CD4-positive, alpha-beta T cell treated with Interleukin-21 for 1 hour (primary cell): ENCODE data around the gene ADGRL3.

Experiments used
- DNase-seq: peaks from one replicate; pipeline ENCODE4 v3.0.0-alpha.2; 2020

Gene ADGRL3

DNA sequence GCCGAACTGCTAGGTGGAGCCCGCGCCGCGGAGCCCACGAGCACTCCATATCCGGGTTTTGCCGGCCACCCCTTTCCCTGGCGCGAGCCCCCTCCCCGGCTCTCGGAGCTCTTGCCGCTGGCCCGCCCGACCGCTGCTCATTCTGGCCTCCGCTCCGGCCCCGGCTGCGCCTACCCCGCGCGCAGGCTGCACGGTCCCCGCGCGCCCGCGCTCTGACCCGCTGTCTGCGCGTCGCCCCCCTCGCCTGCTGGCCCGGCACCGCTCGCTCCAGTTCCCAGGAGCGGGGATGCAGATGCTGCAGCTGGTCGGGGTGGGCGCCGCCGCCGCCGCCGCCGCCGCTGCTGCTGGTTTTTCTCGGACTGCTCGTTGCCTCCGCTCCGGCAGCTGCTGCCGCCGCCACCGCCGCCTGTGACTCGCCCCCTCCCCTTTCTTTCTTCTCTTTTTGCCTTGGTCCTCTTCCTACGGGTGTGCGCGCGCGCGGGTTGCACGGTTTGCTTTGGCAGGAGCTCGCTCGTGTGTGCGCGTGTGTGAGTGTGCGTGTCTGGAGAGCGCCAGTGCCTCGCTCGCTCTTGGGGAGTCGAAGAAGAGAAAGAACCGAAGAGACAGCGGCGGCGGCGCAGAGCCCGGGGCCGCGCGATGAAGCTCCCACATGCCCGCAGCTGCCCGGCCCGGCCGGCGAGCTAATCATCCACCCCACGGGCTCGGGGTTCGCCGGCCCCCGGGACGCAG lies at the start of gene ADGRL3:
Gene ADGRL3 (plus strand): TSS at position 140 of the 729 bp plus-strand sequence.
- no peak for DNase-seq

DNA sequence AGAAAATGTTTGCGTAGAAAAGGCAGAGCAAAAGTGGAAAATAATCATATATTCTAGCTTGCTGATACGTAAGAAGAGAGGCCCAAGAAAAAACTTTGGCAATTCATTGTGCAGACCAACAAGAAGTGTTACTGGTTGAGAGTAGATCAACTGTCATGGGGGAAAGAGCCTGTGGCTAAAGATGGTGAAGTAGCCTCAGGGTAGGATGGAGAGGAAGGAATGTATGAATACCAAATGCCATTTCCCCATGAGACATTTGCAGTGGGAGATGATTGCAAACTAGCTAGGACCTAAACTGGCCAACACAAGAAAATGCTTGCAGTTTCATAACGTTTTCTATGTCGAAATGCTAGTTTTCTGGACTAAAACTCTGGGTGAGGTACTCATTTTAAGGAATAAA lies 47.7 kb upstream of the ADGRL3 start:
- no peak for DNase-seq

DNA sequence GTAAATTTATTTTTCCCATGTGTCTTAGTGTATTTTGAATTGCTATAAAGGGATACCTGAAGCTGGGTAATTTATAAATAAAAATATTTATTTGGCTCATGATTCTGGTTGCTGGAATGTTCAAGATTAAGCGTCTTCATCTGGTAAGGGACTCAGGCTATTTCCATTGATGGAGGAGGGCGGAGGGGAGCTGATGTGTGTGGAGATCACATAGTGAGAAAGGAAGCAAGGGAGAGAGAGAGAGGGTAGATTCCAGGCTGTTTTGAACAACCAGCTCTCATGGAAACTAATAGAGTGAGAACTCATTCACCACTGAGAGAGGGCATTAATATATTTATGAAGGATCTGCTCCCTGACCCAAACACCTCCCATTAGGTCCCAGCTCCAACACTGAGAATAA lies 39.6 kb upstream of the ADGRL3 start:
- no peak for DNase-seq

DNA sequence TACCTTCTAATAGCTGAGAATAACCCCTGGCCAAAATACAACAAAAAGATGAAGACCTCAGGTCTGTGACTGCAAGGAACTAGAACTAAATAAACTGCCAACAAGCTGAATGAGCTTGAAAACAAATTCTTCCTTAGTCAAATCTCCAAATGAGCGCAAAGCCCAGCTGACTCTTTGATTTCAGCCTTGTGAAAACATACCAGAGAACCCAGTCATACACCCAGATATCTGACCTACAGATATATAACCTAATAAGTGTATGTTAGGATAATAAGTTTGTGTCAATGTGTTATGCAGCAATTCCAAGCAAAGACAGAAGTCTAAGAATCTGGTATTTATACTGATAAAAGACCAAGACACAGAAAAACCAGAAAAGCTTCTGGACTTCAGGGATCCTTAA lies 38.0 kb upstream of the ADGRL3 start:
- DNase-seq = no peak

DNA sequence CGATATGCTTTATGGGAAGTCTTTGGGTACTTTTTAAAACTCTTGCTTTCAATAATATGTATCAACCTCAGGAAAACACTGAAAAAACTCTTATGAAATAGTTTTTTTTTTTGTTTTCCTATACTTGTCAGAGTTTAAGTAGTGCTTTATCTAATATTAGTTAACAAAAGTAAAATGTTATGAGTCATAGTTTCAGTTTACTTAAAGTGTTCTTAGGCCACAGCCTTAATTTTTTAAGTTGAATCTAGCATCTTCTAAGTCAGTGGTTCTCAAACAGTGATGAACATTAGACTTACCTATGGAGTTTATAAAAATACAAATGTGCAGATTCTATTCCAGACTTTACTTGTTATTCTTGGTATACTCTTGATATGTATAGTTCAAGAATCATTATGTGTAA lies 26.3 kb upstream of the ADGRL3 start:
- no peak for DNase-seq

DNA sequence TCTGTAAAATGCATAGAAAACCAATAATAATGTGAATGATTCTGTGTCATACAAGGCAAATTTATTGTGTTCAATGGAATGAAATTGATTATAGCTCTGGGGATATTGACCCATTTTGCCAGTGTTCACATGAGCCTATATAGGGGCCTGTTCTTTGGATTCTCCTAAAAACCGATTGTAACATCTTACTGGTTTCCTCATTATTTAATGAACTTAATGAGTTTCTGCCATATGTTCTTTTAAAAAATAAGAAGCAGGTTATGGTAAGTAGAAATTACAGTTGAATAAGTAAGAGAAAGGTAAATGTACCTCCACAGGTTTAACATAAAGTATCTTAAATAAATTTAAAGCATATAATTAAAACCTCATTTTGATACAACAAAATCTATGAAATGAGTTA lies 24.6 kb upstream of the ADGRL3 start:
- DNase-seq = no peak

DNA sequence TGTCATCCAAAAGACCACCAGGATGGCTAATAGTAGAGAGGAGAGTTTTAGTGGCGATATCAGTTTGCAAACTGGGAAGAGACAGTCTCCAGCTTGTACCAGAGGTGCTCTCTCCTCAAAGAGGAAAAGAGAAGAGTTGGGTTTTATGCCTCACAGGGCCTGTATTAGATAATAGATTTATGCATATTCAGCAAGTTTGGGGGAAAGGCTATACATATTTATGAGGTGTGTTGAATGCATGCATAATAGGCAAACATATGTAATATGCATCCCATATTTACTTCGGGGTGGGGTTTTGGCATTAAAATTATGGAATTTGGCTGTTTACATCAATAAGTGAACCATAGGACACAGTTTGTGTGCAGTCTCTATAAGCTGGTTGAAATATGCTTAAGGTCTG lies 22.8 kb upstream of the ADGRL3 start:
- no peak for DNase-seq

DNA sequence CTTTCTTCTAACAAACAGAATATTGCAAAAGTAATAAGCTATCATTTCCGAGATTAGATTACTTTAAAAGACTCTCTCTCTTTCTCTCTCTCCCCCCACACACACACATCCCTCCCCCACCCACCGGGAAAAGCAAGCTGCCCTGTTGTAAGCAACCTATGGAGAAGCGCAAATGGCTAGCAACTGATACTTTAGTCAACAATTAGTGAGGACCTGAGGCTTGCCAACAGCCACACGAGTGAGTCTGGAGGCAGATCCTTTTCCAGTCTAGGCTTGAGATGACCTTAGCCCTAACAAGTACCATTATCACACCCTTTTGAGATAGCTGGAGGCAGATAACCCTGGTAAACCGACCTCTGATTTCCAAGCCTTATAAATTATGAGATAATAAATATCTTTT lies 19.7 kb upstream of the ADGRL3 start:
- no peak for DNase-seq

DNA sequence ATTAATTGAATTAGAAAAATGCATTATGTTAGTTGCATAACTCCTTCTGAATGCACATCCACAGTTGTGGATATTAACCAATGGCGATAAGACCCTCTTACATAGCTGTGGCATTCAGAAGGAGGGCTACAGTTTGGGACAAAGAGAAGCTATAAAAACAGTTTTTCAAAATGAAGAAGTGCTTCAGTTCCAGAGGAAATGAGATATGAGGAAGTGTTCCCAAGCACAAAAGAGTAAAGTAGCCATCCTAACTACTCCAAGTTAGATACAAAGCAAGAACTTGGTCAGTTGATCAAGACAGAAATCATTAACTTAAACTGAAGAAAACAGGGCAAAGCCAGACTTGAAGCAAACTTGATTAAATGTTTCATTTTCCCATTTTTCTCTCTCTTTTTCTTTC lies 17.2 kb upstream of the ADGRL3 start:
- no peak for DNase-seq

DNA sequence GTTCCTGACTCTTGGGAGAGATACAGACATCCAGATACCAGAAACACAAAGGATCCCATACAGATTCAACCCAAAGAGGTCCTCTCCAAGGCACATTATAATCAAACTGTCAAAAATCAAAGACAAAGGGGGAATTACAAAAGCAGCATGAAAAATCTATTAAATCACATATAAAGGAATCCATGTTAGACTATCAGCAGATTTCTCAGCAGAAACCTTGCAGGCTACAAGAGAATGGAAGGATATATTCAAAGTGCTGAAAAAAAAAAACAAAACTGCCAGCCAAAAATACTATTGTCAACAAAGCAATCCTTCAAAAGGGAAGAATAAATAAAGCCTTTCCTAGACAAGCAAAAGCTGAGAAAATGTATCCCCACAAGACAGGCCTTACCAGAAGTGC lies 14.8 kb upstream of the ADGRL3 start:
- DNase-seq = no peak

DNA sequence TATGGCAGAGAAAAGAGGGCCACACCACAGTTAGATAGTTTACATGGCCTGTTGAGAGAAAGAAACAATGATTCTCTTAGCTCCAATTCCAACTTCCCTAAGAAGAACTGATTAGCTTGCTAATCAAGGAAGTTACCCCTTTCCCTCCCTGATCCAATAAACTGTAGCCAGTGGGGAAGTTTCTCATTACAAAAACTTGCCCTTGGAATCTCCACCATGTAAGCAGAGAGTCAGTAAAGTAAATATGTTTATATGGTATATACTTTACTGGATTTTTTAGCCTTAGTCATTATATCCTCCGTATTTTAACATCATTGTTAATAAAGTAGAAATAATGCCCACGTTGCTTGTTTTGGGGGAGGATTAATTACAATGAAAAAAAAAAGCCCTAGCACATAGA lies 7.7 kb upstream of the ADGRL3 start:
- DNase-seq = no peak

DNA sequence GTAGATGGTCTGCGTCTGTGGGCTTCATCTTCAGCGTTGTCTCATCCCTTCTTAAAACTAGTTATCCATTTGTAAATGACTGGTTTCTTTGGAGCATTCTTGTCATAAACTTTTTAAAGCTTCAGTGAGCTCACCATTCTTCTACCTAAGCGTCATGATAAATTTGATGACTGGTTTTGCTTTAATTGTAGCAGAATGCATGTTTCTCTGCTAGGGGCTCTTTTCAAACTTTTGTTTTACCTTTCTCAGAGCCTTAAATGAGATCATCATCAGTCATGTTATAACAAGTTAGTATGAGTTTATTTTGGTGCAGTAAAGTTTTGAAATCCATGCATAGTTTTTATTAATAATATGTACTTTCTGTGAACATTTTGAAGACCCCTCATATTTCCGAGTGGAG lies 6.3 kb upstream of the ADGRL3 start:
- no peak for DNase-seq

DNA sequence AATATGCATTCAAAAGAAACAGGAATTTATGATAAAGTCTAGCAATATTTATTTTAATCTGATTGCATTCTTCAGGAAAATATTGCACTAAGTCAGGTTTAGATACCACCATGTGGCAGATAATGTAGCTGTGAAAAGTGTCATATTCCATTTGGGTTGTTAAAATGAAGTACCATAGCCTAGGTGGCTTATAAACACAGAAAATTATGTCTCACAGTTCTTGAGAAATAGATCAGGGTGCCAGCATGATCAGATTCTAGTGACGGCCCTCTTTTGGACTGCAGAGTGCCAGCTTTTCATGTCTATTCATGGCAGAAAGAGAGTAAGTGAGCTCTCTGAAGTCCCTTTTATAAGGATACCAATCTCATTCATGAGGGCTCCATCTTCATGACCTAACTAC lies 5.6 kb upstream of the ADGRL3 start:
- no peak for DNase-seq

DNA sequence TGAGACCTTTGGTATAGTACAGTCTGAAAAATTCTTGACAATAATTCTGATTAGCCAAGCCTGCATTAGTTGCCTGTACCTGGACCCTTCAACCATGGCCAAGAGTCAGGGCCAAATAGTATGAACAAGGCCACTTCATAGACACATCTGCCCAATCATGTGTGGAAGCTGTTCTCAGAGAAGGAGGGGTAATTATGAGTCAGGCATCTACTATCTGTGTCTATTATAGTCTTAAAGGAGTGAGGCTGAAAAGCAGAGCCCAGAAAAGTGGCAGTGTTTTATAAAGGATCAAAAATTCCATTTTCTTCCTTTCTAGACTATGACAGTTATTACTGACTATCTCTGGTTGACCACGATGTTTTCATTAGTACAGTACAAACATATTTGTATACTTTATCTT lies 5.0 kb upstream of the ADGRL3 start:
- no peak for DNase-seq

DNA sequence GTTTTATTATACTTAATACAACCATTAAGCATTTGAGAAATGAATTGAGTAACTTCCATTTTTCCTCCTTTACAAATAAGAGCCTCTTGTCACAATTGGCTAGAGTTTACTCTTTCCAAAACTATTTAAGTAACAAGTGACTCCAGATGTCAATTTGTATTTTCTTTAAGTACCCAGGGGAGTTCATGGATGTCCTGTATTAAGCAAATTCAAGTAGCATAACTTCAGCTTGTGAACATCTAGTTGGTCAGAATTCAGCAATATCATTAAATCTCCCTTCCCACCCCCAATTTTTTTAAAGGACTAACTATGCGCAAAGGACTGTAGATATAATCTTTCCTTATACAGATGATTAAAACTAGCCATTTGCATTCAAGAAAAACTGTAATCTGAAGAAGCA lies 1.4 kb upstream of the ADGRL3 start:
- DNase-seq = no peak

DNA sequence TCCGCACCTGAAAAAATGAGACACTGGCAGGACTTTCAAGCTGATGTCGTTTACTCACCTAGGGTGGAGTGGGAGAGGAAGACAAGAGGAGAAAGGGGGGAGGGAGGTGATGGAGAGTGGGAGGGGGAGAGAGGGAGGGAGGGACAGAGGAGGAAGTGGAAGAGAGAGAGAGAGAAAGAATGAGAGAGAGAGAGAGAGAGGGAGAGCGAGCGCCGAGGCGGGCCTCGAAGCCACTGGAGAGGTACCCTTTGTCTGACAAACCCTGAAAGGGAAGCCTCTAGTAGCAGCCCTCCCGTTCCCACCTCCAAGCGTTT lies 296 bp upstream of the ADGRL3 start:
- no peak for DNase-seq

DNA sequence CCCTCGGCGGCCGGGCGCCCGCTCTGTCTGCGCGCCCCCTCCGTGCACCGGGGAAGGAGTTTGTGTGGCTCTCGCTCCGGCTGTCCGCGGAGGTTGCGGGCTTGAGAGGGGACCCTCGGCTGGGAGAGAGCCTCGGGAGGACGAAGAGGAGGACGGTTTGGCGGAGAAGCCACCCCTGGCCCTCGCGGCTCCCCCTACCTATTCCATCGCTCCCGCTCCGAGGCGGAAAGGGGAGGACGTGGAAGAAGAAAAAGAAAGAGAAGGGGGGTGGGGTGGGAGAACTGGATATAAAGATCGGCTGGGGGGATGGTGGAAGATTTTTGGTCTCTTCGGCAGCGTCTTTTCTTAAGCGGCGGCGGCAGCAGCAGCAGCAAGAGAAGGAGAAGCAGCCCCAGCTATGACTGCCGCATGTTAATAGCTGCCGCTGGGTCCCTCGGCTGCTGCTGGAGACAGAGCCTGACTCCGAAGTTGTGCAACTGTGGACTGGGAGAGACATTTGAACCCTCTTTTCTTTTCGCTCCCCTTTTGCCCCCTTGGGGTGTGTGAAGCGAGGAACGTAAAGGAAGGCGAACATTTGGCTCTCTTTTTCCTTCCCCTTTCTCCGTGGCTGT lies 895 bp downstream of the ADGRL3 start:
- no peak for DNase-seq

DNA sequence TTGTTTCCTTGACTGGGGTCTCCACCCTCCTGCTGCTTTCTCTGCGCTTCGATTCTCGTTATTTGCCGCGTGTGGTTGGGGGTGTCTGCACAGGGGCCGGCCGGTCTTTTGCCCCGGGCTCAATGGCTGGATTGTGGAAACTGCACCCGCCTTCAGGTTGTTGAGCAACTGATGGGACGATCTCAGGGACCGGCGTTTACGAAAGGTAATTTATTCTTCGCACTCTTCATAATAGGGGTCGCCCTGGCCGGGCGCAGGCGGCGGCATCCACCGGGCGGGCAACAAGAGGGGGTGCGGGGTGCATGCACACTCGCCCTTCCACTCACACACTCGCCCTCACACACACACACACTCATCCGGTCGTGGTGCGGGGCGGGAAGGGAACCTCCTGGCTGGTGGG lies 1.4 kb downstream of the ADGRL3 start:
- no peak for DNase-seq

DNA sequence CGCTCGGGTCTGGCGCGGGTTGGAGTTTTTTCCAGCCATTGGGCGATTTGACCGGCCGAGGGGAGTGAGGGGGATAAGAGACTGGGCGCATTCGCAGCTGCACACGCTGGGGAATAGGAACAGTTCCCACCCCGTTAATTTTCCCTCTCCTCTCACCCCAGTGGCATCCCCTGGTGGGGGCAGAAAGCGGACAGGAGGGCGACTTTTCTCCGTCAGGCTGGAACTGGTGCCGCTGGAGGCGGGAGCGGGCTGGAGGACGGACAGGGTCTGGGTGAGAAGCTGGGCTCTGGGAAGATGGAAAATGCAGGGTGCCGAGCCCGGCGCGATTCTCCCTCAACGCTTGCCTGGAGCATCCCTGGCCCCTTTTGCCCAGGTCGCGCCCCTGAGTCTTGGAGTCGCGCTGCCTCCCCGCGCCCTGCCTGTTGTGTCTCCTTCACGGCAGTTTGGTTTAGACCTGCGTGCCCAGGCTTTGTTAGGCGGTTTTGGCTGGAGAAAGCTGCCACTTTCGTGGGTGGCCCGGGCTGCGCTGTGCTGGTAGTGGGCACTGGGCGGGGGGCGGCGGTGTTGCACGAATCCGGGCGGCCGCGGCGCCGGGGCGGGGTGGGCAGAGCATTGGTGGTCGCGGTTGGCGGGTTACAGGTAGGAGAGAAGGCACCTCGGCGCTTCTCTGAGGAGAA lies 2.0 kb downstream of the ADGRL3 start:
- no peak for DNase-seq

DNA sequence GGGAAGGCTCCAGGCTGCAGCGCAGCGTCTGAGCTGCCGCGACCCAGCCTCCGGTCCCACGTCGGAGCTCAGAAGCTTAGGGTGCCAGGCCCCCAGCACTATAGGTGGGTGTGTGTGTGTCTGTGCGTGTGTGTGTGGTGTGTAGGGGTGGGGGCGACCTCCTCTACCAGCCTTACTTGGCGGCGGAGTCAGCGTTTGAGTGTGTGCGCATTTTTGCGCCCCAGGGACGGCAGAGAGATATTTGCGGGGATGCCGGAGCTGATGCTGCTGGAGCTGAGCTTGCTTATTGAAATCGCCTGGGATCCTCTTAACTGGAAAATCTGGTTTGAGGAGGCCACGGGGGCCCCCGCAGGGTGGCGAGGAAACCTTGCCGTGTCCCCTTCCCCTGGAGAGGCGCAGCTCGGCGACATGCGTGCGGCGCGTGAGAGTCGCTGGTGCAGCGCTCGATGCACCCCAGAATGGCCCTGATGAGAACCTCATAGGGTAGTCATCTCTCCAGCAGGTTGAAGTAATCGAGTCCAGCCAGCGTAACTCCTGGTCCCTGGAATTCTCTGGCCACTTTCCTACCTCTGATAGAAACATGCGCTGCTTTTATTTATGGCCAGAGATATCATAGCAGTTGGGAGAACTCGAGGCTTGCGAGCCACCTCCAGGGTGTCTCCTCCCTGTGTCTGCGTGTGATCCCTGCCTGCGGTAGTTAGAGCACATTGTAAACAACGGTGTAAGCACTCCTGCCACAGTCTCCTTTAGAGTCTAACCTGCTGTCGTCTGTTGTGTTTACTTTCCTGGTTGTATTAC lies 2.7 kb downstream of the ADGRL3 start:
- DNase-seq = no peak

DNA sequence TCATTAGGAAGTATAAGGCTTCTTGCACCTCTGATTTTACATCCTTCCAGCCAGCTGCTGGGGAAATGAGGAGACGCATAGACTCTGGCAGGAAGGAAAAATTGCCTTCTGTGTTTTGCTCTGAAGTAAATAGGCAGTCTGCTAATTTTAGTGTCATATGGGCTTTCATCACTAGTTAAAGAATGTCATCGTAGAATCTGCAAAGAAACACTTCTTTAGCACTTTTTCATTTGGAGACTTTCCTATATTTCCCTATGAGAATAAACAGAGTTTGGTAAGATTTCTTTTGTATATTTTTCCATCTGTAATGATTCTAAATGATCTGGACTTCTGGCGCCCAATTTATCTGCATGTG lies 3.3 kb downstream of the ADGRL3 start:
- no peak for DNase-seq

DNA sequence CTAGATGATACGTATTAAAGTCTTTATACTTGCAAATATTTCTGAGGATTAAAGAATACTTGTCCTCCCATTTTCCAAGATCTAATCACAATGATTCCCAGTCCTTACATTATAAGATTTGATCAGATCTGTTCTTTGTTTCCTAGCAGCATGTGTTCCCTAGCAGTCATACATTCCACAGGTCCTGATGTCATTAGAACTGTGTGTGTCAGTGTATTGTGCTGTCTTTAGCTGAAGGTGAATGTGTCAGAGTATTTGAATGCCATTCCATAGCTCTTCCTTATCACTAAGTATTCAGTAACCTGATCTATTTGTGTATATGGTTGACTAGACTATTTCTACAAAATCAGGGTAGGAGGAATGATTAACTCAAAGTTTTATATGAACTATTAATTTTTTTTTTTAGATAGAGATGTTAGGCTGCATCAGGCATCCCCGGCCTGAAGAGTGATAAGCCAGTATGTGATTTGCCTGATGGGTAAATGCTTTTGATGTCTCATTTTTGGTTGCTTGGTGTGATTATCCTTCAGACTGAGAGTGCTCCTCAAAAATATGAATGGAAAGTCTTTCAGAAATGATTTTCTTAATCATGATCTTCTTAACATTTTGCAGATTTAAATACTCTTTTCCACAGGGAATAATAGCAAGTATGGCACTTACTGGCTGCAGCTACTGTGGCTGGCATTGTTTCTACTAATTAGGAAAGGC lies 4.4 kb downstream of the ADGRL3 start:
- DNase-seq = no peak

DNA sequence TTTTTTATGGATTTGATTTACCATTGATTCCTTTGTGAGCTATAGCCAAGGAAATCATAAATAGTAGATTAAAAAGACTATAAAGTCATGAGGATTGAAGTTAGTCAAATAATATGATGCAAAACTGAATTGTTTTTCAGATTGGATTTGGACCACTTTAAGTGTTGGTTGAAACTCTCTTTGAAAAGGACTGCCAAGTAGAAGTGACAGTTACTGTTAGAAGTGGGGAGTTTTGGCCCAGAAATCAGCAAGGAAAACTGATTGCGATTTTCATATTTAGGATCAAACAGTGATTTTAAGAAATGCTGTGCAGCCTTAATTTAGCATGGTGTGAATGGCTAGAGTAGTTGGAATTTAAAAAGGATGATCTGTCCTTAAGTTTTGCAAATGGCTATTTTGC lies 4.9 kb downstream of the ADGRL3 start:
- no peak for DNase-seq
